Stimulated activated CD4-positive, alpha-beta T cell treated with anti-CD3 and anti-CD28 coated beads, Interleukin-15, amount 100 ng/mL, for 24 hours (primary cell): ENCODE data around the gene PLCH1.

Experiments used
- DNase-seq: peaks from one replicate; pipeline ENCODE4 v3.0.0-alpha.2; 2020

The PLCH1 gene

GRCh38 chr3:155369244-155369643 lies 375.6 kb downstream of the PLCH1 start:
- no peak for DNase-seq

GRCh38 chr3:155368786-155369185 lies 376.1 kb downstream of the PLCH1 start:
- DNase-seq = no peak

GRCh38 chr3:155367506-155367905 lies 377.4 kb downstream of the PLCH1 start:
- DNase-seq = no peak

- no peak for DNase-seq
Observed at GRCh38 chr3:155365178-155365783, 379.6 kb downstream of the PLCH1 start.

- DNase-seq = no peak
Observed at GRCh38 chr3:155364492-155364891, 380.4 kb downstream of the PLCH1 start.

GRCh38 chr3:155363690-155364070 lies 381.2 kb downstream of the PLCH1 start:
- no peak for DNase-seq

- DNase-seq = no peak
Observed at GRCh38 chr3:155362808-155363689, 381.8 kb downstream of the PLCH1 start.

- DNase-seq = no peak
Observed at GRCh38 chr3:155360281-155360680, 384.6 kb downstream of the PLCH1 start.

GRCh38 chr3:155356594-155357370 lies 388.1 kb downstream of the PLCH1 start:
- no peak for DNase-seq

- DNase-seq = no peak
Observed at GRCh38 chr3:155354658-155355057, 390.2 kb downstream of the PLCH1 start.

- DNase-seq = no peak
Observed at GRCh38 chr3:155352900-155353490, 391.9 kb downstream of the PLCH1 start.

GRCh38 chr3:155350571-155350970 lies 394.3 kb downstream of the PLCH1 start:
- no peak for DNase-seq

GRCh38 chr3:155347901-155348300 lies 397.0 kb downstream of the PLCH1 start:
- no peak for DNase-seq

GRCh38 chr3:155342344-155342743 lies 402.5 kb downstream of the PLCH1 start:
- no peak for DNase-seq

- DNase-seq = no peak
Observed at GRCh38 chr3:155339052-155339451, 405.8 kb downstream of the PLCH1 start.

- DNase-seq = no peak
Observed at GRCh38 chr3:155335724-155336354, 409.0 kb downstream of the PLCH1 start.

- DNase-seq = no peak
Observed at GRCh38 chr3:155334914-155335723, 409.8 kb downstream of the PLCH1 start.

GRCh38 chr3:155334215-155334913 lies 410.5 kb downstream of the PLCH1 start:
- no peak for DNase-seq

GRCh38 chr3:155332716-155333115 lies 412.2 kb downstream of the PLCH1 start:
- DNase-seq = no peak

GRCh38 chr3:155331078-155331477 lies 413.8 kb downstream of the PLCH1 start:
- no peak for DNase-seq

- no peak for DNase-seq
Observed at GRCh38 chr3:155330370-155330769, 414.5 kb downstream of the PLCH1 start.
